Measurements from ENCODE around the gene SLC37A1. TPM values are rescaled to one million over a fixed set of nuclear protein-coding genes. Genes with fewer than 3 reads are reported as not detected.

The SLC37A1 gene
- total and polyA plus RNA-seq, 2 of the 13 experiments (the other 11 are each of a cell fraction or from before 2014, with no cell fraction given) = 0.22 to 0.40 TPM

DNA sequence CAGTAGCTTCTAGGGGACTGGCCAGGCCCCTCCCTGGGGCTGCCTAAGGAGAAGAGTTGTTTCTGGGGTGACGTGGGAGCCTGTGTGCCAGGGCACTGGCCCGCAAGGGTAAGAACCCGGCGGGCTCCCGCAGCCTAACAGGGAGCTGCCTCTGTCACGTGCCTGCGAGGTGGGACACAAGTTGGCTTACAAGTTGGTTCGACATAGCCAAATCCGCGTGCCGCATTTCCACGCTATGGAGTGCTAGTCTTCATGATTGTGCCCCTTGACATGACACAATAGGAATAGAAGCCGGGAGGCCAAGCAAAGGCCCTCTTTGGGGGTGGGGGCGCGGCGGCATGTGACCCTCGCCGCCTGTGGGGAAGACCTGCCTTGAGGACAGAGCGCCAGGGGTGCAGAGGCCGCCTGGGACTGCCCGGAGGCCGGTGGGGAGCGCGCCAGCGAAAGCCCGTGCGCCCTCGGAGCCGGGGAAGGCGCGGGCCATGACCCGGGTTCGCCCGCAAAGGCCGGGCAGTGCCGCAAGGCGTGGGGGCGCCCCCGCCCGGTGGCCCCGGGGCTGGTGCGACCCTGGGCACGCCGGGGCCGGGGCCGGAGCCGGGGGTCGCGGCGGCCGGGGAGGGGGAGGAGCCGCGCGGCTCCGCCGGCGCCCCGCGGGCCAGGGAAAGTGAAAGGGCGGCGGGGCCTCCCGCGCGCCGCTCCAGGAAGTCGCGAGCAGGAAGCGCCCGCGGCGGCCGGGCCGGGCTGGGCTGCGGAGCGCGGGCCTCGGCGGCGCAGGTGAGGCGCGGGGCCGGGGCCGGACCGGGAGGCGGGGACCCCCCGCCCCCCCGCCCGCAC lies at the start of gene SLC37A1 (continued):
- TF ChIP-seq, protein P1, sequence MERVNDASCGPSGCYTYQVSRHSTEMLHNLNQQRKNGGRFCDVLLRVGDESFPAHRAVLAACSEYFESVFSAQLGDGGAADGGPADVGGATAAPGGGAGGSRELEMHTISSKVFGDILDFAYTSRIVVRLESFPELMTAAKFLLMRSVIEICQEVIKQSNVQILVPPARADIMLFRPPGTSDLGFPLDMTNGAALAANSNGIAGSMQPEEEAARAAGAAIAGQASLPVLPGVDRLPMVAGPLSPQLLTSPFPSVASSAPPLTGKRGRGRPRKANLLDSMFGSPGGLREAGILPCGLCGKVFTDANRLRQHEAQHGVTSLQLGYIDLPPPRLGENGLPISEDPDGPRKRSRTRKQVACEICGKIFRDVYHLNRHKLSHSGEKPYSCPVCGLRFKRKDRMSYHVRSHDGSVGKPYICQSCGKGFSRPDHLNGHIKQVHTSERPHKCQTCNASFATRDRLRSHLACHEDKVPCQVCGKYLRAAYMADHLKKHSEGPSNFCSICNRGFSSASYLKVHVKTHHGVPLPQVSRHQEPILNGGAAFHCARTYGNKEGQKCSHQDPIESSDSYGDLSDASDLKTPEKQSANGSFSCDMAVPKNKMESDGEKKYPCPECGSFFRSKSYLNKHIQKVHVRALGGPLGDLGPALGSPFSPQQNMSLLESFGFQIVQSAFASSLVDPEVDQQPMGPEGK (CRISPR knock-in tag; IDR thresholded peaks at IDR 0.05) = 0 out of 2 replicates have a peak, but pooled peaks have one; percentile 18
- no peak for TF ChIP-seq TRIM24 (CRISPR knock-in tag; IDR thresholded peaks at IDR 0.05)
- no peak for TF ChIP-seq TAF1 (CRISPR knock-in tag; IDR thresholded peaks at IDR 0.05)
- TF ChIP-seq KLF6 (CRISPR knock-in tag; IDR thresholded peaks at IDR 0.05) = no peak

DNA sequence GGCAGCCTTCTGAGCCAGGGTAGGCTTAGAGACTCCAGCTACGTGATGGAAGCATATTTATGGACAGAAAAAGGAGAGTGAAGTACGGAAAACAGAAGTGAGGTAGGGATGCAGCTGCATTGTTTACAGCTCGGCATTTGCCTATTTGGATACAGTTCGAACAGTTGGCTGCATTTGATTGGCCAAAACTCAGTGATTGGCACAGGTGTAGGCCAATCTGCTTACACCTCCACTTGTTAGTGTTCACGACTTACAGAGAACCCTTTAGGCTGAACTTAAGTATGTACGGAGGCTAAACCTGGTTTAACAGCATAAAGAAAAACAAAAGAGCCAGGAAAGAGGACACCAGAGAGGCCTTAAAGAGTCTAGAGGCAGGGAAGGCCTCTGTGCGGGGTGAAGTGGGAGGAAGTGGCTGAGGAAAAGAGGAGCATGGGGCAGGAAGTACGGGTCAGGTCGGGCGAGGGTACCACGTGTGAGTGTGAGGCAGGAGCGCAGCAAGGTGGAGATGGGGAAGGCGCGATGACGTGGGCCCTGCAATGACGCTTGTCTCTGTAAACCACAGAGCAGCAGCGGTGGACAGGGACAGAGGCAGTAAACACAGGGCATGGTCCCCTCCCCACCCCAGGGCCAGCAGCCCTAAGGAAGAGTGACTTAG lies 49.7 kb upstream of the SLC37A1 start:
- intact Hi-C loops (cut with micrococcal nuclease; ENCODE audit: unreplicated experiment) (no loop called here), in situ Hi-C loops (cut with HindIII; ENCODE audit: extremely low pct_ligation_motif_present, low pct_unique_long_range_greater_than_20kb) (no loop called here)
- no peak overlapping the region for H3K9ac ChIP-seq (ENCODE audit: insufficient read depth, low read depth, low read length)
- 60% methylated on average over 17 of the region's 17 CpGs for WGBS (ENCODE audit: low lambda C conversion rate)
- no peaks in the 10 kb centered on the region for H4K20me1 ChIP-seq (ENCODE audit: insufficient read depth, low read length)
- no peak overlapping the region for H3K4me3 ChIP-seq (replicated peaks in 1 of 3; ENCODE audit: insufficient read depth in 1 of 3, low read depth in 2 of 3, low read length in 3 of 3)
- FAIRE-seq (no peak), ATAC-seq (no peak), DNase-seq (ENCODE audit: low spot score) (peak; percentile 10)
- ChIA-PET CTCF (ENCODE audit: low intra/inter-chr PET ratio, low total read pairs) (no interaction called here), POLR2A (no interaction called here)
- H3K9me3 ChIP-seq (ENCODE audit: low read length) = no peaks in the 10 kb centered on the region
- H2AFZ ChIP-seq (ENCODE audit: low read length) = no peak overlapping the region
- H3K4me2 ChIP-seq (ENCODE audit: low read depth, low read length) = no peak overlapping the region
- H3K36me3 ChIP-seq (replicated peaks in 1 of 2; ENCODE audit: control insufficient read depth in 1 of 2, insufficient read depth in 2 of 2, low read length in 2 of 2) = no peaks in the 10 kb centered on the region
- BruUV-seq (replicated peaks) = no TSS peak
- H3K4me1 ChIP-seq (ENCODE audit: insufficient read depth, low read length) = peaks cover 7% of the 10 kb centered on the region
- H3K79me2 ChIP-seq (ENCODE audit: insufficient read depth, low read length) = no peaks in the 10 kb centered on the region
- H3K27ac ChIP-seq (ENCODE audit: extremely low read length, insufficient read depth, low read length) = no peak overlapping the region
- H3K27me3 ChIP-seq (ENCODE audit: control insufficient read depth in 1 of 2, insufficient read depth in 2 of 2, low read length in 2 of 2) = peaks cover 0 to 1% of the 10 kb centered on the region in 2 experiments; a peak in 1 of 5 replicates
- TF ChIP-seq ZNF12 (CRISPR knock-in tag; IDR thresholded peaks at IDR 0.05) (no peak), SIX4 (CRISPR knock-in tag; IDR thresholded peaks at IDR 0.05) (no peak), SP2 (CRISPR knock-in tag; IDR thresholded peaks at IDR 0.05) (peak; percentile 63), ZFY (CRISPR knock-in tag; IDR thresholded peaks at IDR 0.05) (no peak), SNAPC2 (CRISPR knock-in tag; IDR thresholded peaks at IDR 0.05) (no peak), NFYB (CRISPR knock-in tag; IDR thresholded peaks at IDR 0.05) (peak; percentile 73), ZNF562 (CRISPR knock-in tag; IDR thresholded peaks at IDR 0.05; ENCODE audit: borderline replicate concordance) (no peak), BRD4 (CRISPR knock-in tag; IDR thresholded peaks at IDR 0.05) (no peak)
- TF ChIP-seq, protein P2, sequence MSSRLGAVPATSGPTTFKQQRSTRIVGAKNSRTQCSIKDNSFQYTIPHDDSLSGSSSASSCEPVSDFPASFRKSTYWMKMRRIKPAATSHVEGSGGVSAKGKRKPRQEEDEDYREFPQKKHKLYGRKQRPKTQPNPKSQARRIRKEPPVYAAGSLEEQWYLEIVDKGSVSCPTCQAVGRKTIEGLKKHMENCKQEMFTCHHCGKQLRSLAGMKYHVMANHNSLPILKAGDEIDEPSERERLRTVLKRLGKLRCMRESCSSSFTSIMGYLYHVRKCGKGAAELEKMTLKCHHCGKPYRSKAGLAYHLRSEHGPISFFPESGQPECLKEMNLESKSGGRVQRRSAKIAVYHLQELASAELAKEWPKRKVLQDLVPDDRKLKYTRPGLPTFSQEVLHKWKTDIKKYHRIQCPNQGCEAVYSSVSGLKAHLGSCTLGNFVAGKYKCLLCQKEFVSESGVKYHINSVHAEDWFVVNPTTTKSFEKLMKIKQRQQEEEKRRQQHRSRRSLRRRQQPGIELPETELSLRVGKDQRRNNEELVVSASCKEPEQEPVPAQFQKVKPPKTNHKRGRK (CRISPR knock-in tag; IDR thresholded peaks at IDR 0.05) = no peak
- TF ChIP-seq, protein P3, sequence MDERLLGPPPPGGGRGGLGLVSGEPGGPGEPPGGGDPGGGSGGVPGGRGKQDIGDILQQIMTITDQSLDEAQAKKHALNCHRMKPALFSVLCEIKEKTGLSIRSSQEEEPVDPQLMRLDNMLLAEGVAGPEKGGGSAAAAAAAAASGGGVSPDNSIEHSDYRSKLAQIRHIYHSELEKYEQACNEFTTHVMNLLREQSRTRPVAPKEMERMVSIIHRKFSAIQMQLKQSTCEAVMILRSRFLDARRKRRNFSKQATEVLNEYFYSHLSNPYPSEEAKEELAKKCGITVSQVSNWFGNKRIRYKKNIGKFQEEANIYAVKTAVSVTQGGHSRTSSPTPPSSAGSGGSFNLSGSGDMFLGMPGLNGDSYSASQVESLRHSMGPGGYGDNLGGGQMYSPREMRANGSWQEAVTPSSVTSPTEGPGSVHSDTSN (CRISPR knock-in tag; IDR thresholded peaks at IDR 0.05) = peak; percentile 83
- TF ChIP-seq, protein P4, sequence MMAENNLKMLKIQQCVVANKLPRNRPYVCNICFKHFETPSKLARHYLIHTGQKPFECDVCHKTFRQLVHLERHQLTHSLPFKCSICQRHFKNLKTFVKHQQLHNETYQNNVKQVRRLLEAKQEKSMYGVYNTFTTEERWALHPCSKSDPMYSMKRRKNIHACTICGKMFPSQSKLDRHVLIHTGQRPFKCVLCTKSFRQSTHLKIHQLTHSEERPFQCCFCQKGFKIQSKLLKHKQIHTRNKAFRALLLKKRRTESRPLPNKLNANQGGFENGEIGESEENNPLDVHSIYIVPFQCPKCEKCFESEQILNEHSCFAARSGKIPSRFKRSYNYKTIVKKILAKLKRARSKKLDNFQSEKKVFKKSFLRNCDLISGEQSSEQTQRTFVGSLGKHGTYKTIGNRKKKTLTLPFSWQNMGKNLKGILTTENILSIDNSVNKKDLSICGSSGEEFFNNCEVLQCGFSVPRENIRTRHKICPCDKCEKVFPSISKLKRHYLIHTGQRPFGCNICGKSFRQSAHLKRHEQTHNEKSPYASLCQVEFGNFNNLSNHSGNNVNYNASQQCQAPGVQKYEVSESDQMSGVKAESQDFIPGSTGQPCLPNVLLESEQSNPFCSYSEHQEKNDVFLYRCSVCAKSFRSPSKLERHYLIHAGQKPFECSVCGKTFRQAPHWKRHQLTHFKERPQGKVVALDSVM (CRISPR knock-in tag; IDR thresholded peaks at IDR 0.05) = no peak

Data from HepG2 (cell line).